Thyroid gland (tissue), 4 donors: ENCODE measurements around the gene HELQ.
A peak's percentile ranks its signal among the peaks of the same experiment; 100 is the strongest.

Experiments used
- CTCF ChIP-seq, 6 experiments: fragments of 200-600 bp in 3 of 6; fragments of 450-650 bp in 3 of 6; sonication (generic) in 3 of 6; IDR thresholded peaks; one replicate each; pipeline ENCODE4 v1.5.1; 2016 to 2019; ENCODE audit warnings: antibody characterized with exemption in 6 of 6, mild to moderate bottlenecking in 2 of 6, inconsistent platforms in 1 of 6, moderate library complexity in 1 of 6
- POLR2A ChIP-seq, 2 donors: fragments of 450-650 bp; IDR thresholded peaks; one replicate each; pipeline ENCODE4 v1.6.1; 2017; ENCODE audit warnings: antibody characterized with exemption in 2 of 2, mild to moderate bottlenecking in 2 of 2, moderate library complexity in 1 of 2

GRCh38 chr4:83362492-83363329, 92.9 kb downstream of the HELQ start:
- peak in 4 of 6 experiments; percentile 15 to 36 (median 34) for TF ChIP-seq CTCF (IDR thresholded peaks at IDR 0.05)
- no peak for TF ChIP-seq POLR2A (IDR thresholded peaks at IDR 0.05)
